ENCODE data around the gene NLRC5. TPM values are rescaled to one million over a fixed set of nuclear protein-coding genes. Genes with fewer than 3 reads are reported as not detected.
A peak's percentile ranks its signal among the peaks of the same experiment; 100 is the strongest.

Gene NLRC5
- total RNA-seq, 1 experiment from 2014 or later, result 2.4 TPM

GRCh38 chr16:57051696-57052228 is 62.4 kb downstream of the NLRC5 start:
- H3K27me3 ChIP-seq (ENCODE audit: insufficient read depth, low read length), result no peaks in the 10 kb centered on the region
- H4K5ac ChIP-seq (ENCODE audit: insufficient read length, low read depth, low read length), result no peak overlapping the region
- H3K79me2 ChIP-seq (ENCODE audit: insufficient read depth, low read length), result no peaks in the 10 kb centered on the region
- H2BK5ac ChIP-seq (ENCODE audit: insufficient read length, low read length), result no peak overlapping the region
- H3K56ac ChIP-seq (ENCODE audit: insufficient read length, low read depth, low read length), result no peak overlapping the region
- WGBS (ENCODE audit: extremely low coverage, insufficient read length, low lambda C conversion rate), result no CpG with 5 or more reads among the region's 11 CpGs
- H3K4me1 ChIP-seq (ENCODE audit: insufficient read depth, low read length), result no peaks in the 10 kb centered on the region; the same call in 1 of the 2 replicates
- H3K14ac ChIP-seq (ENCODE audit: insufficient read depth, low read length), result no peak overlapping the region
- no peak overlapping the region for H3T11ph ChIP-seq (ENCODE audit: low read length)
- H3K9me3 ChIP-seq (ENCODE audit: control insufficient read depth, low read depth, low read length), result no peaks in the 10 kb centered on the region
- H3K9ac ChIP-seq (ENCODE audit: extremely low read depth, insufficient read length, low read length), result no peak overlapping the region
- Mint-ChIP-seq H3K27me3 (ENCODE audit: low read depth) (peaks cover 2% of the 10 kb centered on the region), H3K36me3 (ENCODE audit: insufficient read depth in 1 of 3, low read depth in 3 of 3) (no peaks in the 10 kb centered on the region), H3K9me3 (no peaks in the 10 kb centered on the region; a peak in 1 of 5 replicates), H3K4me1 (peaks cover 11 to 24% of the 10 kb centered on the region in 2 experiments), H3K27ac (peak overlapping the region in 1 of 3 experiments; percentile 73; a peak in 1 of 7 replicates), H3K4me3 (no peak overlapping the region)
- H3K4ac ChIP-seq (ENCODE audit: low read depth, low read length), result no peak overlapping the region
- H3K4me2 ChIP-seq (ENCODE audit: insufficient read depth, insufficient read length, low read length), result no peak overlapping the region
- H3K79me1 ChIP-seq (ENCODE audit: insufficient read depth, low read depth, low read length, poor library complexity, severe bottlenecking), result no peaks in the 10 kb centered on the region
- DNase-seq, result no peak
- no peak overlapping the region for H3K23ac ChIP-seq (ENCODE audit: insufficient read length, low read depth, low read length)
- H4K91ac ChIP-seq (ENCODE audit: insufficient read length, low read depth, low read length), result no peak overlapping the region
- H2BK120ac ChIP-seq (ENCODE audit: low read depth, low read length, poor library complexity, severe bottlenecking), result no peak overlapping the region
- no peak overlapping the region for H4K8ac ChIP-seq (replicated peaks; ENCODE audit: insufficient read length, low read depth, low read length)
- H3K18ac ChIP-seq (ENCODE audit: insufficient read length, low read depth, low read length), result no peak overlapping the region
- no peak overlapping the region for H2BK12ac ChIP-seq (ENCODE audit: insufficient read length, low read depth, low read length)
- no peak overlapping the region for H2AK5ac ChIP-seq (ENCODE audit: insufficient read length, low read length)
- H4K20me1 ChIP-seq (ENCODE audit: control insufficient read depth, insufficient read depth, insufficient read length), result no peaks in the 10 kb centered on the region
- no peak for TF ChIP-seq CTCF (conservative IDR thresholded peaks at IDR 0.05)
- no peak overlapping the region for H2AFZ ChIP-seq (ENCODE audit: low read length)
- H3K23me2 ChIP-seq (ENCODE audit: insufficient read length, low read depth, low read length, poor library complexity, severe bottlenecking), result no peaks in the 10 kb centered on the region
- H2BK15ac ChIP-seq (ENCODE audit: low read depth, low read length), result no peak overlapping the region
- H2BK20ac ChIP-seq (ENCODE audit: low read depth, low read length, poor library complexity, severe bottlenecking), result no peak overlapping the region
- no peak overlapping the region for H3K27ac ChIP-seq (ENCODE audit: insufficient read length, low read depth, low read length)

Data from H9 (cell line).